ENCODE data around the gene IL17RD.

The IL17RD gene

DNA sequence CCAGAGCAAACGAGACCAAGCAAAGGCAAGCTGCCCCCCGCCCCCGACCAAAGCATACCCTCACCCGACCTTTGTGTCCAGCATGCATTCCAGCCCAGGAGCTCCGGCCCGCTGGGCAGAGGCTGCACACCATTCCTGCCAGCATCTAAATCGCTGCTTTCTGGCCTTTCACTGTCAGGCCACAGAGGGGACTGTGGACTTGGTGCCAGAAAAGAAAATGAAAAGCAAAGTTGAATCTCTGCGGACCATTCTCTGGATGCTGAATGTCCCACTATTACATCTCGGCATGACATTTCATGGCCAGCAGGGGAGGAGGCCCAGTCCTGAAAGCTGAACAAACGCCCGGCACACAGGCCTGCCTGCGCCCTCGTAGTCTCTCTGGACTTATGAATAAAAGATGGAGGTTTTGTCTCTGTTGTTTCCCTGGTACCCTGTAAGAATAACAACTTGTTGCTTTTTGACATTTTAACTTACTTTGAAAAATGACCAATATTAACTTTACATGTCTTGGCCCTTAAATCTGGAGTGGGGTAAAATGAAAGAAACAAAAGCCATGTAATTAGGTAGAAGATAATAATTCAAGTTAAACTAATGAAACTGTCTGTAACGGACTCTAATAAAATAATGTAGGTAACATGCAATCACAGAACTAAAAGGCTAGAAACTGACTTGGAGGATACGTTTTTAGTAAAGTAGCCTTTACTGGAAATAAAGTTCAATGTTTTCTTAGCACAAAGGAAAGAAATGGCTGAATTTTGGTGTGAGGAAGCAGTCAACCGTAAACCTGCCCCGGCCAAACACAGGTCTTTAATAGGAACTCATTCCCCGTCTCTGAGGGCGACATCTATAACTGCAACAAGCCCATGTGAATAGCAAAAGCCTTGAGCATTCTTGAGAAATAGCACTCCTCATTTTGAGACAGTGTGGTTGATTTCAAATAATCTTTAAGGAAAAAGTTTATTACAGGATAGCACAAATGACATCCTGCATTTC lies 12.7 kb downstream of the IL17RD start:
- Mint-ChIP-seq H3K27me3 (peaks cover 50% of the 10 kb centered on the region), H3K4me1 (ENCODE audit: low read depth) (peaks cover 6% of the 10 kb centered on the region)

DNA sequence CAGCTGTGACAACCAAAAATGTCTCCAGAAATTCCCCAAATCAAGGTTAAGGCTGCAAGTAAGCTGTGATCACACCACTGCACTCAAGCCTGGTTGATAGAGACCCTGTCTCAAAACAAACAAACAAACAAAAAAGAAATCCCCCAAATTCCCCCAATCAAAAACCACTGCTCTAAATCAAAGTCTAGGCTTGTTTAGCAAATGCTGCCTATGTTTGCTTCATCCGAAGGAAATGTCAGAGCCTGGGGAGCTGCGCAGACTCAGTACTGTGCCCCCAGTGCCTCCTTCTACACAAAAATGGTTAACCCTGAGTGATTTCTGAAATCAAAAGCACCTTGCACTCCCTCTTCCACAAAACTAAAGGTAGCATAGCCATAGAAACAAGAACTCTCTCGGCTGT lies 13.4 kb downstream of the IL17RD start:
- Mint-ChIP-seq H3K27me3 (peaks cover 43% of the 10 kb centered on the region), H3K27ac (no peak overlapping the region), H3K36me3 (ENCODE audit: low read depth) (no peaks in the 10 kb centered on the region), H3K4me1 (ENCODE audit: low read depth) (peaks cover 6% of the 10 kb centered on the region), H3K4me3 (no peak overlapping the region), H3K9me3 (no peaks in the 10 kb centered on the region)
- intact Hi-C loops (cut with micrococcal nuclease), result no loop called here

More for the DNA sequence above, 12.7 kb downstream of the IL17RD start:
- intact Hi-C loops (cut with micrococcal nuclease), result no loop called here
- Mint-ChIP-seq H3K36me3 (ENCODE audit: low read depth) (no peaks in the 10 kb centered on the region), H3K4me3 (no peak overlapping the region), H3K27ac (no peak overlapping the region), H3K9me3 (no peaks in the 10 kb centered on the region)

DNA sequence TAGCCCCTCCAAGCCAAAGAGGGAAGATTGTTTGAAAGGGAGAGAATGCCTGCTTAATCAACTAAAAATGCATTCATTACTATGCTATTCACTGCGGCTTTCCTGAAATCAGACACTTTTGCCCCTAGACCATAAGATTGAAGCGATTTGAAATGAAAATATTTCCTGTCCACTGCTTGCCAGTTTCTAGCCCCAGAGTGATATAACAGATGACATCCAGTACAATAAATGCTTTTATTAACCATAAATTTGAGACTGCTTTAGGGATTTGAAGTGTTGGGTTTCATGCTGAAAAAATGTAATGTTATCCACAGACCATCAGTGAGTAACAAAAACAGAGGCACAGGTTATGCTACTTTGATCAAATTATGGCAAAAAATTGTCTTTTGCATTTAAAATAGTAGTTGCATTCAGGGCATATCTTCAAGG lies 14.1 kb downstream of the IL17RD start:
- no peak overlapping the region for H3K27ac Mint-ChIP-seq
- H3K4me1 Mint-ChIP-seq (ENCODE audit: low read depth), result peaks cover 5% of the 10 kb centered on the region
- no peak overlapping the region for H3K4me3 Mint-ChIP-seq
- peaks cover 36% of the 10 kb centered on the region for H3K27me3 Mint-ChIP-seq
- no peaks in the 10 kb centered on the region for H3K9me3 Mint-ChIP-seq
- intact Hi-C loops (cut with micrococcal nuclease), result no loop called here
- no peaks in the 10 kb centered on the region for H3K36me3 Mint-ChIP-seq (ENCODE audit: low read depth)

DNA sequence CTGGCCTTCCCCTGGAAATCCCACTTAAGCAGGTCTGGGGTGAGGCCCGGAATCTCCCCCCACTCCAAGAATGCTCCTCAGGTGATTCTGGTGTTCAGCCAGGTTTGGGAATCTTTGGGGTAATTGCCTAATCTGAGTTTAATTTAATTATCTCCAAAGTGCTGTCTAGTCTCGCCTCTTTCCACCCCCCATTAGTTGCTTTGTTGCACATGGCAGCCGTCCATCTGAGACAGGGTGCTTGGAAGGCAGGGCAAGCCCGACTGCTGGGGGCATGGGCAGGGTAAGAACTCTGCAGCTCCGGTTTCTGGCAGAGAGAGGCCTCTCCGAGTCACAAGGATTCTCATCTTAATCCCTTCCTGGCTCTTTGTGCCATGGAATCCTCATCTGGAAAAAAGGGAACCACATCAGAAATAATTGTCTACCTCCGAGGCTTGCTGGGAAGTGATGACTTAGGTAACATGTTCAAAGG lies 15.0 kb downstream of the IL17RD start:
- peaks cover 27% of the 10 kb centered on the region for H3K27me3 Mint-ChIP-seq
- H3K36me3 Mint-ChIP-seq (ENCODE audit: low read depth), result no peaks in the 10 kb centered on the region
- H3K27ac Mint-ChIP-seq, result no peak overlapping the region
- intact Hi-C loops (cut with micrococcal nuclease), result no loop called here
- no peak overlapping the region for H3K4me3 Mint-ChIP-seq
- no peaks in the 10 kb centered on the region for H3K4me1 Mint-ChIP-seq (ENCODE audit: low read depth)
- no peaks in the 10 kb centered on the region for H3K9me3 Mint-ChIP-seq

DNA sequence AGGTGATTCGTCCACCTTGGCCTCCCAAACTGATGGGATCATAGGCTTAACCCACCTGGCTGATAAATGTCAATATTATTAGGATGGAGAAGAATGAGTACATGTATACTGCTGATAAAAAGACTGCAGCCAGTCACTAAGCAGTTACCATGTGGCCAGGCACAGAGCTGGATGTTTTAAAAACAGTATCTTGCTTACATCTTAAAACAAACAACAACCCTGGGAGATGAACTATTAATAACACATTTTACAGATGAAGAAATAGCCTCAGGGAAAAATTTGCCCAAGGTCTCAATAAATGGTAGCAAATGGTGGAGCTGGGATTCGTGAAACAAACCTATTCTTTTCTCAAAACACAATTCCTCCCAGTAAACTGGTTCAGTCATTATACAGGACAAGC lies 18.1 kb downstream of the IL17RD start:
- H3K27ac Mint-ChIP-seq, result no peak overlapping the region
- no peaks in the 10 kb centered on the region for H3K9me3 Mint-ChIP-seq
- peaks cover 20% of the 10 kb centered on the region for H3K27me3 Mint-ChIP-seq
- peaks cover under 1% of the 10 kb centered on the region for H3K4me1 Mint-ChIP-seq (ENCODE audit: low read depth)
- no peaks in the 10 kb centered on the region for H3K36me3 Mint-ChIP-seq (ENCODE audit: low read depth)
- no peak overlapping the region for H3K4me3 Mint-ChIP-seq
- intact Hi-C loops (cut with micrococcal nuclease), result no loop called here

DNA sequence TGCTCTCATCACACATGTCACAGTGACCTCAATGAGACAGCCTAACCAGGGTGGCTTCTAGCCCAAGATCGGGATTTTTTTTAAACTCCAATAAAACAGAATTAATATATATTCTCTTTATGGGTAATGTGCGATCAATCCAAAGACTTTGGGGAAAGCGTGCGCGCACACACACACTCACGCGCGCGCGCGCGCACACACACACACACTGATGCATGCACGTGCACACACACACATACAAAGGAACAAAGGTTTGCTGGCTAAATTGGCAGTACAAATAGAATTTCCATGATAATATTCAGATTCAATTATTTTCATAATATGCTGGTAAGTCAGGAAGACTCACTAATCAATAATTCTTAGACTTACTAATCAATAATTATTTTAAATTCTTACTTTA lies 19.3 kb downstream of the IL17RD start:
- Mint-ChIP-seq H3K4me1 (ENCODE audit: low read depth) (peaks cover 4% of the 10 kb centered on the region), H3K36me3 (ENCODE audit: low read depth) (no peaks in the 10 kb centered on the region), H3K27ac (no peak overlapping the region), H3K9me3 (no peaks in the 10 kb centered on the region), H3K4me3 (no peak overlapping the region), H3K27me3 (peaks cover 19% of the 10 kb centered on the region)
- intact Hi-C loops (cut with micrococcal nuclease), result no loop called here

DNA sequence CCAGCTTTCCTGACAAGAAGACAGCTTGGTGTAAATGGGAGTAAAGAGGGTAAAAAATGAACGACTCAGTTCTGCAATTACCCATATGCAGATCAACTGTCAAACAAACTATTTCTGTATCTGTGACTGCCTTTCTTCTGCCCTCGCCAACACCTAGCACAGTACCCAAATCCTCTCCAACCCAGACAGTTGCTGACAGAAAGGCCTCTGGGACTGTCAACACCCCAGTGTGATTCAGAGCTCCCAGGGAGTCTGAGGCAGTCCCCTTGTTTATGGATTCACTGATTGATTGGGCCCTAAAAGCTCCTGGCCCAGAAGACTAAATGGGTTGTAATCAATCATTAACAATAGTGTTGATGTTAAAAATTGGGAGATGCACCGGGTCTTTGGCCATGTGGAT lies 20.2 kb downstream of the IL17RD start:
- Mint-ChIP-seq H3K27me3 (peaks cover 19% of the 10 kb centered on the region), H3K36me3 (ENCODE audit: low read depth) (no peaks in the 10 kb centered on the region), H3K4me3 (no peak overlapping the region), H3K9me3 (no peaks in the 10 kb centered on the region), H3K27ac (no peak overlapping the region), H3K4me1 (ENCODE audit: low read depth) (peaks cover 4% of the 10 kb centered on the region)
- intact Hi-C loops (cut with micrococcal nuclease), result no loop called here

DNA sequence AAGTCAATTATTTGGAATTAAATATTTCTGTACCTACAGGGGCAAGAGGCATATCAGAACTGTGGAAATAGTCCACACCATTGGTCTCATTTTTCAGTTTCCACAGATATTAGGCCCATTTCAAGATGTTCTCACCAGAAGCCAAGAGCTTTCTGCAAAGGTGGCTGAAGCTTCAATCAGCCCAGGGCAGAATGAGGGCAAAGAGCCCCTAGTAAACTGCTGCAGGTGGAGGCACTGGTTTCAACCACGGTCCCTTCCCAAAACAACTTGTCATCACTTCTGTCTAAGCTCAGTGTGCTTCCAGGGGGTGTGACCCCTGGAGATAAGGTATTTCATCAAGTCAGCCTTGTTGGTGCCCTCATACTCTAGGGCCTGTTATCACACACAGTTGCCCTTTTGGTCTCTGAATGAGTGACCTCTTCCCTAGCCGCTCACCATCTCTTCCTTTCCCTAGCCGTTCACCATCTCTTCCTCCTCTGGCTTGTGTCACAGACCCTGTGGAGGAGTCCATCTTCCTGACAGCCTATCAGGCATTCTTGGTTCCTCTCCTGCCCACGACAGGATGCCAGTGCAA lies 21.2 kb downstream of the IL17RD start:
- intact Hi-C loops (cut with micrococcal nuclease), result no loop called here
- no peaks in the 10 kb centered on the region for H3K9me3 Mint-ChIP-seq
- peaks cover 20% of the 10 kb centered on the region for H3K27me3 Mint-ChIP-seq
- peaks cover 4% of the 10 kb centered on the region for H3K4me1 Mint-ChIP-seq (ENCODE audit: low read depth)
- no peaks in the 10 kb centered on the region for H3K36me3 Mint-ChIP-seq (ENCODE audit: low read depth)
- H3K27ac Mint-ChIP-seq, result no peak overlapping the region
- H3K4me3 Mint-ChIP-seq, result no peak overlapping the region

DNA sequence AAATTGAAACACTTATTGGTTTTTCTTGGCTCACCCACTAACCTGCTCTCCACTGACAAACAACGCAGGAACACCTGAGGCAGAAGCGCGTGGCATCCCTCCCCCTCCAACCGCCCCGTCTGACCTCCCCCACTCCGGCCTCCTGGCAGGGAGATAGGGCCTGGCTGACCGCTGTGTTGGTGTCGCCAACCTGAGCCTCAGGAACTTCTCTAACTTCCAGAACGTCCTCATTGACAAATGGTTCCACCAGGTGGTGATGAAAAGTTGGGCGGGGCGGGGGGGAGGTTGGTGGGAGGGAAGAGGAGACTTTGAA lies 22.8 kb downstream of the IL17RD start:
- Mint-ChIP-seq H3K36me3 (ENCODE audit: low read depth) (no peaks in the 10 kb centered on the region), H3K9me3 (no peaks in the 10 kb centered on the region), H3K4me3 (no peak overlapping the region), H3K27ac (no peak overlapping the region), H3K4me1 (ENCODE audit: low read depth) (peaks cover 4% of the 10 kb centered on the region), H3K27me3 (peaks cover 17% of the 10 kb centered on the region)
- intact Hi-C loops (cut with micrococcal nuclease), result no loop called here

DNA sequence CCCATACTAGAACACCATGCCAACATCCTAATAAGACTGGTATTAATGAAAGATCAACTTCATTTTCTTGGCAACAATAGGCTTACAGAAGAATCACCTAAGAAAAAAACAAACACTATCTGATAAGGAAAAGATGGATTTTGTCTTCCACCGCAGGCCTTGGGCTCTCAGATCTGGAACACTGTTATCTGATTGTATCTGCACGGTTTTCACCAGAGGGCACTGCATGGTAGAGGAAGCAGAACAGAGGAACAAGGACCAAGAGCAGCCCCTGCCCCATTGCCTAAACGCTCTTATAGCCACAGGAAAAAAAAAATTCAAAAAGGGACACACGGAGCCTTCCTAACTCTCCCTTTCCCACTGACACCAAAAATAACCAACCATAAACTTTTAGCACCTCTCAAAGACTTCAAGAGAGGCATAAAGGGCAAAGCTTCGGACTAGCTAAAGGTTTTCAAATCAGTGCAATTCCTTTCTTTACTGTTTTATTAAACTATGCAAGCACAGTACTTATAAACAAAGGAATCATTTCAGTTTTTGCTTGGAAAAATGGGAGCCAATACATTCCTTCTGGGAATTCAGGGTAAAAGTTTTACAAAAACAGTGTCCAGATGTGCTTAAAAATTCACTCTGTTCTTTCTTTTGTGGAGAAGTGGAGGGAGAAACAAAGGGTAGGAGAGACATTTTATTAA lies 23.3 kb downstream of the IL17RD start:
- Mint-ChIP-seq H3K27ac (no peak overlapping the region), H3K4me1 (ENCODE audit: low read depth) (peaks cover 4% of the 10 kb centered on the region), H3K9me3 (no peaks in the 10 kb centered on the region), H3K4me3 (no peak overlapping the region), H3K27me3 (peaks cover 19% of the 10 kb centered on the region), H3K36me3 (ENCODE audit: low read depth) (no peaks in the 10 kb centered on the region)
- intact Hi-C loops (cut with micrococcal nuclease), result no loop called here

DNA sequence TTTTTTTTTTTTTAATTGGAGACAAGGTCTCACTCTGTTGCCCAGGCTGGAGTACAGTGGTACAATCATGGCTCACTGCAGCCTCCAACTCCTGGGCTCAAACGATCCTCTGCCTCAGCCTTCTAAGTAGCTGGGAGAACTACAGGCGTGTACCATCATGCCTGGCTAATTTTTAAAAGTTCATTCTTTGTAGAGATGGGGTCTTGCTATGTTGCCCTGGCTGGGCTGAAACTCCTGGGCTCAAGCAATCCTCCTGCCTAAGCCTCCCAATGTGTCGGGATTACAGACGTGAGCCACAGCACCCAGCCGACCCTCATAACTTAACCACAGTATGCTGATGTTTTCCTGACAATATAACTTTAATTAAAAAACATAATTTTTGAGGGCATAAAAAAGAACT lies 24.3 kb downstream of the IL17RD start:
- no peaks in the 10 kb centered on the region for H3K36me3 Mint-ChIP-seq (ENCODE audit: low read depth)
- H3K27me3 Mint-ChIP-seq, result peaks cover 19% of the 10 kb centered on the region
- H3K27ac Mint-ChIP-seq, result no peak overlapping the region
- intact Hi-C loops (cut with micrococcal nuclease), result no loop called here
- H3K4me3 Mint-ChIP-seq, result no peak overlapping the region
- no peaks in the 10 kb centered on the region for H3K9me3 Mint-ChIP-seq
- peaks cover 4% of the 10 kb centered on the region for H3K4me1 Mint-ChIP-seq (ENCODE audit: low read depth)

DNA sequence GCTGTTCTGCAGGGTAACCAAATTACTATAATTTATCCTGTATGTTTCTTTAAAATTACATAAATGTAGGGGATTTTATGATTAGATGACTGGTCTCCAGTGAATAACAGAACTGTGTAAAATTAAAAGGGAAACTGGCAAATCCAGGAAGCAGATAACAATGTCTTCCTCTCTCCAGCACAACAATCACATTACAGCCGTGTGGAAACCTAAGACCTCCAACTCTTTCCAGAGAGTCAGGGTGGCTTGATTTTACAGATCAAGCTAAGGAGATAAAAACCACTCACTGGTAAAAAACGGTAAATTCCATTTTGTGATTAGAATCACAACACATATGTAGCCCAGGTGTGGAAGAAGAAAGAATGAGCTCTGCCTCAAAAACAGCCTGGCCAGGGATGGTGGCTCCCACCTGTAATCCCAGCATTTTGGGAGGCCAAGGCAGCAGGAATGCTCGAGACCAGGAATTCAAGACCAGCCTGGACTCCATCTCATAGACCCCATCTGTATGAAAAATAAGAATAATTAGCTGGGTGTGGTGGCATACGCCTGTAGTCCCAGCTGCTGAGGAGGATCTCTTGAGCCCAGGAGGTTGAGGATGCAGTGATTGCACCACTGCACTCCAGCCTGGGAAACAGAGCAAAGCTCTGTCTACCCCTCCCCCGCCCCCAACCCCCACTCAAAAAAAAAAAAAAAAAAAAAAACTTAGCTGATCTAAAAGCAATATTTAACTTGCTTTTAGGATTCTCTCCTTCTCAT lies 29.0 kb downstream of the IL17RD start:
- Mint-ChIP-seq H3K9me3 (no peaks in the 10 kb centered on the region), H3K27ac (no peak overlapping the region), H3K36me3 (ENCODE audit: low read depth) (no peaks in the 10 kb centered on the region), H3K27me3 (peaks cover 8% of the 10 kb centered on the region), H3K4me1 (ENCODE audit: low read depth) (no peaks in the 10 kb centered on the region), H3K4me3 (no peak overlapping the region)
- intact Hi-C loops (cut with micrococcal nuclease), result no loop called here

DNA sequence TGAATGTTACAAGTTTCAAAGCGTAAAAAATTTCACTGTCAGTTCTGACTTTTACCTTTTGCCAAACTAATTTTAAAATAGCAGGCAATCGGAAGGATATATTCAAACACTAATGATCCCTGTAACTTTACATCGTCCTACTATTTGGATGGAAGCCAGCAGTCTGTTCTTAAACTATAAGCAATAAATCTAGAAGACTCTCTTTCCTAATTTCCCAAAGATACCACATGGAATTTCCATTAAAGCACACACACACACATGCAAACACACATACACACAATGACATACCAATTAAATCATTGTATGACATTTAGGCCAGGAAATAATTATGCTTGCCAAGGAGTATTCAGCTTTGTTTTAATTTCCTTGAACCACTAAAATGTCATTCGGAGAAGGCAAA lies 32.0 kb downstream of the IL17RD start:
- intact Hi-C loops (cut with micrococcal nuclease), result no loop called here
- H3K27me3 Mint-ChIP-seq, result peaks cover 2% of the 10 kb centered on the region
- no peaks in the 10 kb centered on the region for H3K9me3 Mint-ChIP-seq

DNA sequence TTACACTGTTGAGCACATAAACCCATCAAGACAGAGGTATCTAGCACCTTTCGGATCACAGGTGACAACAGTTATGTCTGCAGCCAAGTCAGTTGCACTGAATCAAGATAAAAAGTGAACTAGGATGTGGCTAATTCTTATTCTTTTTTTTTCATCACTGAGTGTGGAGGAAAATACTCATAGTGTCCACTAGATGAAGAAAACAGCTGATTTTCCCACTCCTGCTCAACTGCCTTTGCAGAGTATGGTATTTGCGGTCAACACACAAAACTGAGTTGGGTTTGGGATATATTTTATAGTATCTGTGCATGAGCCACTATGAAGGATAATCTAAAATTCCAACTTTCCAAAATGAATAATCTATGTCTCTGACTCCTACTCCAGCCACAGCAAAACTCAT lies 32.5 kb downstream of the IL17RD start:
- no peaks in the 10 kb centered on the region for H3K36me3 Mint-ChIP-seq (ENCODE audit: low read depth)
- H3K4me1 Mint-ChIP-seq (ENCODE audit: low read depth), result no peaks in the 10 kb centered on the region
- no peak overlapping the region for H3K4me3 Mint-ChIP-seq
- no peak overlapping the region for H3K27ac Mint-ChIP-seq
- intact Hi-C loops (cut with micrococcal nuclease), result no loop called here
- H3K27me3 Mint-ChIP-seq, result peaks cover 3% of the 10 kb centered on the region
- H3K9me3 Mint-ChIP-seq, result no peaks in the 10 kb centered on the region

More for the DNA sequence above, 32.0 kb downstream of the IL17RD start:
- no peaks in the 10 kb centered on the region for H3K36me3 Mint-ChIP-seq (ENCODE audit: low read depth)
- H3K27ac Mint-ChIP-seq, result no peak overlapping the region
- no peak overlapping the region for H3K4me3 Mint-ChIP-seq
- no peaks in the 10 kb centered on the region for H3K4me1 Mint-ChIP-seq (ENCODE audit: low read depth)
